Measurements from ENCODE around the gene LMNA. TPM values are rescaled to one million over a fixed set of nuclear protein-coding genes. Genes with fewer than 3 reads are reported as not detected.
"Not testable (repeated sequence)": the region's sequence is repeated elsewhere in the genome, so short reads cannot be mapped to it uniquely, and the experiment has no call there.

LMNA gene
- total RNA-seq, 1 donor from 2014 or later: 20.5 TPM

GRCh38 chr1:156067262-156067661 lies 47.2 kb upstream of the LMNA start:
- no peaks in the 10 kb centered on the region for H3K9me3 ChIP-seq (ENCODE audit: low read depth)
- no peak overlapping the region for H3K9ac ChIP-seq
- H3K4me3 ChIP-seq: no peak overlapping the region
- H3F3A ChIP-seq (ENCODE audit: low read depth): peaks cover 44% of the 10 kb centered on the region
- no peaks in the 10 kb centered on the region for H3K36me3 ChIP-seq
- H3K36me3 Mint-ChIP-seq: peaks cover 7% of the 10 kb centered on the region
- H4K20me1 ChIP-seq (ENCODE audit: low read depth): peaks cover 22% of the 10 kb centered on the region
- H3K79me2 ChIP-seq (ENCODE audit: low read depth): peaks cover 11% of the 10 kb centered on the region
- H3K4me1 ChIP-seq: peaks cover 33% of the 10 kb centered on the region
- peak overlapping the region; percentile 53 for H3K27ac Mint-ChIP-seq
- H3K27me3 Mint-ChIP-seq (ENCODE audit: insufficient read depth, low read depth): peaks cover 4% of the 10 kb centered on the region
- DNase-seq (ENCODE audit: low spot score): no peak
- H2AFZ ChIP-seq (replicated peaks): no peak overlapping the region
- H3K27ac ChIP-seq: peak overlapping the region; percentile 37
- no peaks in the 10 kb centered on the region for H3K27me3 ChIP-seq
- peaks cover 44% of the 10 kb centered on the region for H3K4me1 Mint-ChIP-seq
- peak overlapping the region; percentile 18 for H3K4me3 Mint-ChIP-seq
- no peak overlapping the region for H3K4me2 ChIP-seq
- no peaks in the 10 kb centered on the region for H3K9me3 Mint-ChIP-seq
- TF ChIP-seq CTCF (IDR thresholded peaks at IDR 0.05) (no peak), EZH2 (IDR thresholded peaks at IDR 0.05) (no peak), EZH2phosphoT487 (IDR thresholded peaks at IDR 0.05) (no peak)

GRCh38 chr1:156069490-156070455 lies 44.7 kb upstream of the LMNA start:
- peaks cover 52% of the 10 kb centered on the region for H3F3A ChIP-seq (ENCODE audit: low read depth)
- H3K27ac ChIP-seq: peak overlapping the region; percentile 17
- H3K4me1 ChIP-seq: peaks cover 57% of the 10 kb centered on the region
- no peak overlapping the region for H3K4me3 ChIP-seq
- Mint-ChIP-seq H3K4me3 (no peak overlapping the region), H3K27me3 (ENCODE audit: insufficient read depth, low read depth) (peaks cover 7% of the 10 kb centered on the region), H3K36me3 (peaks cover 17% of the 10 kb centered on the region), H3K9me3 (no peaks in the 10 kb centered on the region), H3K27ac (peak overlapping the region; percentile 81), H3K4me1 (peaks cover 61% of the 10 kb centered on the region)
- no peak overlapping the region for H2AFZ ChIP-seq (replicated peaks)
- peaks cover 37% of the 10 kb centered on the region for H3K79me2 ChIP-seq (ENCODE audit: low read depth)
- no peak for TF ChIP-seq EZH2phosphoT487 (IDR thresholded peaks at IDR 0.05)
- no peaks in the 10 kb centered on the region for H3K27me3 ChIP-seq
- H4K20me1 ChIP-seq (ENCODE audit: low read depth): peaks cover 47% of the 10 kb centered on the region
- H3K9me3 ChIP-seq (ENCODE audit: low read depth): no peaks in the 10 kb centered on the region
- H3K4me2 ChIP-seq: peak overlapping the region; percentile 38
- H3K36me3 ChIP-seq: no peaks in the 10 kb centered on the region
- no peak for DNase-seq (ENCODE audit: low spot score)
- H3K9ac ChIP-seq: no peak overlapping the region

- Histone ChIP-seq H3F3A (ENCODE audit: low read depth) (peaks cover 52% of the 10 kb centered on the region), H3K36me3 (no peaks in the 10 kb centered on the region), H3K4me1 (peaks cover 59% of the 10 kb centered on the region), H3K9ac (no peak overlapping the region), H3K4me3 (no peak overlapping the region), H3K9me3 (ENCODE audit: low read depth) (no peaks in the 10 kb centered on the region), H4K20me1 (ENCODE audit: low read depth) (peaks cover 54% of the 10 kb centered on the region), H2AFZ (replicated peaks) (no peak overlapping the region), H3K27me3 (no peaks in the 10 kb centered on the region), H3K79me2 (ENCODE audit: low read depth) (peaks cover 44% of the 10 kb centered on the region), H3K27ac (peak overlapping the region; percentile 17), H3K4me2 (peak overlapping the region; percentile 38)
- H3K4me1 Mint-ChIP-seq: peaks cover 63% of the 10 kb centered on the region
- no peak overlapping the region for H3K4me3 Mint-ChIP-seq
- peaks cover 7% of the 10 kb centered on the region for H3K27me3 Mint-ChIP-seq (ENCODE audit: insufficient read depth, low read depth)
- H3K36me3 Mint-ChIP-seq: peaks cover 22% of the 10 kb centered on the region
- peak overlapping the region; percentile 61 for H3K27ac Mint-ChIP-seq
- no peak for DNase-seq (ENCODE audit: low spot score)
- TF ChIP-seq EZH2phosphoT487 (IDR thresholded peaks at IDR 0.05): no peak
- H3K9me3 Mint-ChIP-seq: no peaks in the 10 kb centered on the region
These were observed 44.0 kb upstream of the LMNA start for GRCh38 chr1:156070548-156070947.

- Histone ChIP-seq H3F3A (ENCODE audit: low read depth) (peaks cover 54% of the 10 kb centered on the region), H3K4me1 (peaks cover 60% of the 10 kb centered on the region), H3K79me2 (ENCODE audit: low read depth) (peaks cover 53% of the 10 kb centered on the region), H4K20me1 (ENCODE audit: low read depth) (peaks cover 63% of the 10 kb centered on the region), H3K27ac (peak overlapping the region; percentile 89), H3K4me2 (peak overlapping the region; percentile 97)
- peaks cover 65% of the 10 kb centered on the region for H3K4me1 Mint-ChIP-seq
- not testable (repeated sequence) for H3K36me3 ChIP-seq; H3K27me3 Mint-ChIP-seq (ENCODE audit: insufficient read depth, low read depth); H3K4me3 ChIP-seq; H3K27me3 ChIP-seq; H3K9me3 Mint-ChIP-seq; H3K9ac ChIP-seq; H3K9me3 ChIP-seq (ENCODE audit: low read depth); H2AFZ ChIP-seq (replicated peaks); DNase-seq (ENCODE audit: low spot score)
- peaks cover 28% of the 10 kb centered on the region for H3K36me3 Mint-ChIP-seq
- peak overlapping the region; percentile 57 for H3K4me3 Mint-ChIP-seq
- H3K27ac Mint-ChIP-seq: peak overlapping the region; percentile 63
These were observed 43.1 kb upstream of the LMNA start for GRCh38 chr1:156071332-156071816.
